ENCODE data around the gene NAALAD2. TPM values are rescaled to one million over a fixed set of nuclear protein-coding genes. Genes with fewer than 3 reads are reported as not detected.
A peak's percentile ranks its signal among the peaks of the same experiment; 100 is the strongest.
"Not testable (repeated sequence)": the region's sequence is repeated elsewhere in the genome, so short reads cannot be mapped to it uniquely, and the experiment has no call there.

The NAALAD2 gene
- total and polyA plus RNA-seq, 2 experiments from 2014 or later = 15.6 to 29.8 TPM

DNA sequence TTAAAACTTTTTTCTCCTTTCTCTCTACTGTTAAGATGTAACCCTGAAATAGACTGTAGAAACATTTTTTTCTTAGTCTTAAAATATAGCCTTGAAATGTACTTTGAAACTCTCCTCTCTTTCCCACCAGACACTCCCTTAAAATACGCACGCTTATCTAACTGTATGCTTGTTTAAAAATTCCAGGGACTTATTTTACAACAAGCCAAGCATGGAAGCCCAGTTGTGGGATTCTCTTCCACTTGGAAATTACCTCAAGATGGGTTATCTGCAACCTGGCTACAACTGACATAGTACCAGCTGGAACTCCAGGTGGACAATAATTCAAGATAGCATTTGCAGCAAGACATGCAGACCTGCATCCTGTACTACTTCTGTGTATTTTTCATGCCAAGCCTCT is 100.5 kb downstream of the NAALAD2 start:
- peak overlapping the region; percentile 2 for H2AFZ ChIP-seq

DNA sequence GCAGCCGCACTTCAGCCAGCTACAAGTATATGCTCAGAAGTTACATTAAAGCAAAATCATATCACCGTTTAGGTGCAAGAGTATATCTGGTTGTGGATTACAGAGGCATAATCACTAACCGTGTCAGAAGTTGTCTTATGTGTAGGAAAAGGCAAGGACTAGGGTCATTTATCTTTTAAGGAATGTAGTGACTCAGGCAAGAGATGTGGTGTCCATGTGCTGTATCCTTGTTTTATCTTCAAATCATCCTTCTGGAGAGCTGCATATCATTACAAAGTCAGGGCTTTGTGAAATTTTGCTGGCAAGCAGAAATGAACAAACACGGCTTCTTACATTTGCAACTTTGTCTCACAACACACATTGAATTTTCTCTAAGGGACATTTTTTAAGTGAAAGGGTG is 101.1 kb downstream of the NAALAD2 start:
- H3K27ac ChIP-seq = peak overlapping the region; percentile 80
- WGBS (ENCODE audit: low lambda C conversion rate, missing lambda C conversion rate) = 68% methylated on average over 4 of the region's 4 CpGs

More for the DNA sequence above, 100.5 kb downstream of the NAALAD2 start:
- peak overlapping the region; percentile 60 for H3K4me2 ChIP-seq
- H3K9me3 ChIP-seq (ENCODE audit: low read depth) = no peaks in the 10 kb centered on the region
- peak; percentile 33 for DNase-seq (ENCODE audit: low spot score)
- H3K4me1 ChIP-seq (ENCODE audit: insufficient read depth) = peaks cover 7% of the 10 kb centered on the region
- H3K27ac ChIP-seq = peak overlapping the region; percentile 80
- TF ChIP-seq EZH2phosphoT487 (IDR thresholded peaks at IDR 0.05; ENCODE audit: low read depth, severe bottlenecking, unreplicated experiment) (no peak), EZH2 (IDR thresholded peaks at IDR 0.05; ENCODE audit: borderline replicate concordance) (no peak)
- TF ChIP-seq, protein P1, sequence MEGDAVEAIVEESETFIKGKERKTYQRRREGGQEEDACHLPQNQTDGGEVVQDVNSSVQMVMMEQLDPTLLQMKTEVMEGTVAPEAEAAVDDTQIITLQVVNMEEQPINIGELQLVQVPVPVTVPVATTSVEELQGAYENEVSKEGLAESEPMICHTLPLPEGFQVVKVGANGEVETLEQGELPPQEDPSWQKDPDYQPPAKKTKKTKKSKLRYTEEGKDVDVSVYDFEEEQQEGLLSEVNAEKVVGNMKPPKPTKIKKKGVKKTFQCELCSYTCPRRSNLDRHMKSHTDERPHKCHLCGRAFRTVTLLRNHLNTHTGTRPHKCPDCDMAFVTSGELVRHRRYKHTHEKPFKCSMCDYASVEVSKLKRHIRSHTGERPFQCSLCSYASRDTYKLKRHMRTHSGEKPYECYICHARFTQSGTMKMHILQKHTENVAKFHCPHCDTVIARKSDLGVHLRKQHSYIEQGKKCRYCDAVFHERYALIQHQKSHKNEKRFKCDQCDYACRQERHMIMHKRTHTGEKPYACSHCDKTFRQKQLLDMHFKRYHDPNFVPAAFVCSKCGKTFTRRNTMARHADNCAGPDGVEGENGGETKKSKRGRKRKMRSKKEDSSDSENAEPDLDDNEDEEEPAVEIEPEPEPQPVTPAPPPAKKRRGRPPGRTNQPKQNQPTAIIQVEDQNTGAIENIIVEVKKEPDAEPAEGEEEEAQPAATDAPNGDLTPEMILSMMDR (IDR thresholded peaks at IDR 0.05; ENCODE audit: poor library complexity) = no peak
- no peaks in the 10 kb centered on the region for H3K36me3 ChIP-seq (replicated peaks; ENCODE audit: insufficient read depth, low read depth)
- H3K79me2 ChIP-seq = no peaks in the 10 kb centered on the region
- no peak overlapping the region for H3K4me3 ChIP-seq
- H3K27me3 ChIP-seq = no peaks in the 10 kb centered on the region
- 47% methylated on average over 2 of the region's 2 CpGs for WGBS (ENCODE audit: low lambda C conversion rate, missing lambda C conversion rate)
- no peaks in the 10 kb centered on the region for H4K20me1 ChIP-seq (ENCODE audit: insufficient read depth, poor library complexity, severe bottlenecking)
- H3K9me2 ChIP-seq (replicated peaks; ENCODE audit: insufficient read depth) = no peaks in the 10 kb centered on the region

DNA sequence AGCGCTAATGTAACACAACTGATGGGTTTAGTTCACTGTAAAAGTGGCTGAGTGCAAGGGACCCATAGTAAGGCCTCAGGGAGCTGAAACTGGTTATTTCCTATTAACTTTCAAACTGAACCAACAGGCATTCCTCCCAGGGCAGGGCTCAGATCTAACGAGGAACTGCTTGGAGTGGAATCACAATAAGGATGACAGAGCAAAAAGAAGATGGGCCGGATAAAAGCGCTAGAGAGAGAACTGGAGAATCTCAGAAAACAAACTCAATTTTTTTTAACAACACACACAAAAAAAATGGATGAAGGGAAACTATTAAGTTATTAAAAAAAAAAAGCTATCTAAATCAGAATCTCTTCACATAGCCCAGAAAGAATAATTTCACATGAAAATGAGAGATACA is 102.5 kb downstream of the NAALAD2 start:
- Histone ChIP-seq H3K9me3 (ENCODE audit: low read depth) (no peaks in the 10 kb centered on the region), H3K4me2 (no peak overlapping the region), H4K20me1 (ENCODE audit: insufficient read depth, poor library complexity, severe bottlenecking) (no peaks in the 10 kb centered on the region), H3K4me1 (ENCODE audit: insufficient read depth) (peaks cover 7% of the 10 kb centered on the region), H3K9me2 (replicated peaks; ENCODE audit: insufficient read depth) (no peaks in the 10 kb centered on the region), H3K79me2 (no peaks in the 10 kb centered on the region), H3K27ac (no peak overlapping the region), H3K27me3 (no peaks in the 10 kb centered on the region), H3K4me3 (no peak overlapping the region), H2AFZ (no peak overlapping the region), H3K36me3 (replicated peaks; ENCODE audit: insufficient read depth, low read depth) (no peaks in the 10 kb centered on the region)
- 94% methylated on average over 4 of the region's 4 CpGs for WGBS (ENCODE audit: low lambda C conversion rate, missing lambda C conversion rate)
- TF ChIP-seq, protein P1 (IDR thresholded peaks at IDR 0.05; ENCODE audit: poor library complexity) = no peak
- no peak for TF ChIP-seq EZH2 (IDR thresholded peaks at IDR 0.05; ENCODE audit: borderline replicate concordance)
- no peak for DNase-seq (ENCODE audit: low spot score)

More for the DNA sequence above, 101.1 kb downstream of the NAALAD2 start:
- Histone ChIP-seq H3K79me2 (no peaks in the 10 kb centered on the region), H3K4me3 (no peak overlapping the region), H4K20me1 (ENCODE audit: insufficient read depth, poor library complexity, severe bottlenecking) (no peaks in the 10 kb centered on the region), H3K9me3 (ENCODE audit: low read depth) (no peaks in the 10 kb centered on the region), H3K36me3 (replicated peaks; ENCODE audit: insufficient read depth, low read depth) (no peaks in the 10 kb centered on the region), H3K9me2 (replicated peaks; ENCODE audit: insufficient read depth) (no peaks in the 10 kb centered on the region), H3K4me1 (ENCODE audit: insufficient read depth) (peaks cover 7% of the 10 kb centered on the region), H2AFZ (no peak overlapping the region), H3K4me2 (peak overlapping the region; percentile 60), H3K27me3 (no peaks in the 10 kb centered on the region)
- no peak for DNase-seq (ENCODE audit: low spot score)
- TF ChIP-seq EZH2phosphoT487 (IDR thresholded peaks at IDR 0.05; ENCODE audit: low read depth, severe bottlenecking, unreplicated experiment) (no peak), EZH2 (IDR thresholded peaks at IDR 0.05; ENCODE audit: borderline replicate concordance) (no peak)
- TF ChIP-seq, protein P1 (IDR thresholded peaks at IDR 0.05; ENCODE audit: poor library complexity) = no peak

DNA sequence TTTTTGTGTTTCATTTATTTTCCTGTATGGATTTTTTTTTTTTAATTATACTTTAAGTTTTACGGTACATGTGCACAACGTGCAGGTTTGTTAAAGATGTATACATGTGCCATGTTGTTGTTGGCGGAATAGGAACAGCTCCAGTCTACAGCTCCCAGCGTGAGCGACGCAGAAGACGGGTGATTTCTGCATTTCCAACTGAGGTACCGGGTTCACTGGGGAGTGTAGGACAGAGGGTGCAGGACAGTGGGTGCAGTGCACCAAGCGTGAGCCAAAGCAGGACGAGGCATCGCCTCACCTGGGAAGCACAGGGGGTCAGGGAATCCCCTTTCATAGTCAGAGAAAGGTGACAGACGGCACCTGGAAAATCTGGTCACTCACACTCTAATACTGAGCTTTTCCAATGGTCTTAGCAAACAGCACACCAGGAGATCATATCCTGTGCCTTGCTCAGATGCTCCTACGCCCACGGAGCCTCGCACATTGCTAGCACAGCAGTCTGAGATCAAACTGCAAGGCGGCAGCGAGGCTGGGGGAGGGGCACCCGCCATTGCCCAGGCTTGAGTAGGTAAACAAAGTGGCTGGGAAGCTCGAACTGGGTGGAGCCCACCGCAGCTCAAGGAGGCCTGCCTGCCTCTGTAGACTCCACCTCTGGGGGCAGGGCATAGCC is 105.6 kb downstream of the NAALAD2 start:
- H3K27ac ChIP-seq; H3K79me2 ChIP-seq; H2AFZ ChIP-seq; H3K9me2 ChIP-seq (replicated peaks; ENCODE audit: insufficient read depth); H4K20me1 ChIP-seq (ENCODE audit: insufficient read depth, poor library complexity, severe bottlenecking); H3K4me1 ChIP-seq (ENCODE audit: insufficient read depth); DNase-seq (ENCODE audit: low spot score); H3K36me3 ChIP-seq (replicated peaks; ENCODE audit: insufficient read depth, low read depth); H3K9me3 ChIP-seq (ENCODE audit: low read depth); H3K4me3 ChIP-seq; H3K27me3 ChIP-seq; H3K4me2 ChIP-seq: not testable (repeated sequence)
- WGBS (ENCODE audit: low lambda C conversion rate, missing lambda C conversion rate) = 75% methylated on average over 20 of the region's 20 CpGs
